Activated effector memory CD4-positive, alpha-beta T cell treated with anti-CD3 and anti-CD28 coated beads, Interleukin-2, amount 50 U/mL, for 16 hours (primary cell): ENCODE measurements around the gene IFNGR2.
"Not testable (repeated sequence)": the region's sequence is repeated elsewhere in the genome, so short reads cannot be mapped to it uniquely, and the experiment has no call there.

Experiments used
- DNase-seq: peaks from one replicate; pipeline ENCODE4 v3.0.0-alpha.2; 2020

IFNGR2 gene

DNA sequence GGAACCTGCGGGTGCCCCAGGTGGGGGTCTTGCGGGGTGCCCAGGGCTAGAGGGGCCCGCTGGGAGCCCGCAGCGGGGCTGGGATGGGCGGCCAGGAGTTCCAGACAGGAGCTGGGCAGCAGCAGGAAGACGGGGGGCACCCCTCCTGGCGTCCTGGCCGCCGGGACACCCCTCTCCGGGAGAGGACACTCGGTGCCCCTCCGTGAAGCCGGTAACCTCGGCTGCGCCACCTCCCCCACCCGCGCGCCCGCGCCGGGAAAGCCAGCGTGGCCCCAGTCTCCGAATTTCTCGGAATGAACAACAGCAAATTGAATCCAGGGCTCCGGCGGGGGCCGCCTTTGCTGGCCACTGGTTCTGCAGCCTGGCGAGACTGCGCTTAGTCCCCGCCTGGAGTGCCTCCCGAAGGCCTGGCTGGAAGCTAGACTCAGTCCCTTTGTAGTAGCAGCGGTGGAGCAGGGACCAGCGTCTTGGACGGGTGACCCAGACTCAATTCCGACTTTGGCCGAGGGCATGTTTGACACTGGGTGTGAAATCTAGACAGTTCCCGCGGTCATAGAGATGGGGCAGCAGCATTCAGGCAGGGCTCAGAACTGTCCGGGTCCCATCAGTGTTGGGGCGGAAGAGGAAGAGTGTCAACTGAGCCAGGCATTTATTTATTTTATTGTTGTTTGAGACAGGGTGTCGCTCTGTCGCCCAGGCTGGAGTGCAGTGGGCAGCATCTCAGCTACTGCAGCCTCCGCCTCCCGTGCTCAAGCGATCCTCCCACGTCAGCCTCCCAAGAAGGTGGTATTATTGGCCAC is 773 bp downstream of the IFNGR2 start:
- peak; percentile 74 for DNase-seq

DNA sequence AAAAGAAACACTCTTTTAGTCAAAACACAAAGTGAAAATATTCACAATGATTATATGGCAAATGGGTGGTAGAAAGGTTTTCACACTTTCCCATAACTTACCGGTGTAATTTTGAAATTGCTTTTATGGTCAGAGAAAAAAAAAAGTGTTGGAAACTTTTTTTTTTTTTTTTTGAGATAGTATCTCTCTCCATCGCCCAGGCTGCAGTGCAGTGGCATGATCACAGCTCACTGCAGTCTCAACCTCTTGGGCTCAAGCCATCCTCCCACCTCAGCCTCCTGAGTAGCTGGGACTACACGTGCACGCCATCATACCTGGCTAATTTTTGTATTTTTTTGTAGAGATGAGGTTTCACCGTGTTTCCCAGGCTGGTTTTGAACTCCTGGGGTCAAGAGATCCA is 3.3 kb downstream of the IFNGR2 start:
- DNase-seq: no peak

DNA sequence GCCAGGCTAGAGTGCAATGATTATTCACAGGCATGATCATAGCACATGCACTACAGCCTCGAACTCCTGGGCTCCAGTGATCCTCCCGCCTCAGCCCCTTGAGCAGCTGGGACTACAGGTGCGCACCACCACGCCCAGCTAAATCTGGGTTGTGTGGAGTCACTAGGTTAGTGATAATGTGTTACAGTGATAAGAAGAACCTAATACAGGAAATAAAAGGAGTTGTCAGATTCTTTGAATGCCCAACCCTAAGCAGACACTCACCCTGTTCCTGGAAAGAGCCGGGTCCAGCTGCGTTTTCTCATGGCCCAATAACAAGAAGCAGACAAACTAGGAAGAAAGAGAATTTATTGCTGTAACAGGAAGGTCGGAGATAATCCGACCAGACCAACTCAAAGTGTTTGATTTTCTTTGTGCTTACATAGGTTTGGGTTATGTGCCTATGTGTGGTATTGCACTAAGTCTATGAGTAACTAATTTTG is 8.8 kb downstream of the IFNGR2 start:
- DNase-seq: no peak

DNA sequence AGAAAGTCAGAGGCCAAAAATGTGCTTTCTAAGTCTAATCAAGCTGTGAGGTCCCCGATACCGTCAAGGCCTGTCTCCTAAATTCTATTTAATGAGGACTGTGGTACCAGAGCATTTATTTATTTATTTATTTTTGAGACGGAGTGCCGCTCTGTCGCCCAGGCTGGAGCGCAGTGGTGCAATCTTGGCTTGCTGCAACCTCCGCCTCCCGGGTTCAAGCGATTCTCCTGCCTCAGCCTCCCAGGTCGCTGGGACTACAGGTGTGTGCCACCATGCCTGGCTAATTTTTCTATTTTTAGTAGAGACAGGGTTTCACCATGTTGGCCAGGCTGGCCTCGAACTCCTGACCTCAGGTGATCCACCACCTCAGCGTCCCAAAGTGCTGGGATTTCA is 9.2 kb downstream of the IFNGR2 start:
- DNase-seq: not testable (repeated sequence)

DNA sequence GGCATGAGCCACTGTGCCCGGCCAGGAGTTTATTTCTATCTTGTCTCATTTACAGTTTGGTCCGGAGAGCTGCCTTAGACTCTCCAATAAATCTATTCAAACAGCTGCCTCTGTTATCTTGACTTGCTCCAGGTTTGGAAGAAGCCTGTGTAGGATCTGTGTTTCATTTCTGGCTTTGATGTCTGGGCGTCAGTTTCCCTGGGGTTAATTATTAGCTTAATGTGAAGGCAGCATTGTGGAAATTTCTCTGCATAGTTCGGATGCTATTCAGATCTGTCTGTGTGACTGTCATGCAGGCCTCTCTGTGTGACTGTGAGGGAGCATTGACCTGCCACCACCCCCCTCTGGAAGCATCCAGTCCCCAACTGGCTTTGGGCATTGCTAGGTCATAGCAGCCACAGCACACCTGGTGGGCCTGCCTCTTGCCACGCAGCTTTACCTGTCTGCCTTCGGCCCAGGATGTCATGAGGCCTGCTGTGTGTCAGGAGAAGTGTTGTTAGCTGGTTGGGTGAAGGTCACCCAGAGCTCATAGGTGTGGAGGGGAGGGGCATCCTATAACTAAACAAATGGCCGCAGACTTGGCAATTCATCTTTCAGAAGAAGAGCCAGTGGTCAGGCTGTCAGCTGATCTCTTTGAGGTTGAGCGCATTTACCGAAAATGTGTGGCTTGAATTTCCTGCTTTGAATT is 9.8 kb downstream of the IFNGR2 start:
- no peak for DNase-seq

DNA sequence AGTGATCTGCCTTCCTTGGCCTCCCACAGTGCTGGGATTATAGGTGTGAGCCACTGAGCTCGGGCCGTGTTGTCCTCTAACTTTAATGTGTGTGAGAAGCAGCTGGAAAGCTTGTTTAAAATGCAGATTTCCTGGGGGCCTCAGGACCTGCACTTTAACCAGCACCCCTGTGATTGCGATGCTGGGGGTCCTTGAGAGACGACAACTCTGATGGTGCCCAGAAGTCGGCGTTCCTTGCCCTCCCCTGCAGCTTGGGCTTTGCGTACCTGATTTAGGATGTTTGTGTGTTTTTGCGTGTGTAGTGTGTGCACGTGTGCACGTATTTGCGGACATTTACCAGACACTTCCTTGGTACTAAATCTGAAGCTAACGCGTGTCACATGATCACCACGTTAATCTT is 10.9 kb downstream of the IFNGR2 start:
- DNase-seq: no peak

DNA sequence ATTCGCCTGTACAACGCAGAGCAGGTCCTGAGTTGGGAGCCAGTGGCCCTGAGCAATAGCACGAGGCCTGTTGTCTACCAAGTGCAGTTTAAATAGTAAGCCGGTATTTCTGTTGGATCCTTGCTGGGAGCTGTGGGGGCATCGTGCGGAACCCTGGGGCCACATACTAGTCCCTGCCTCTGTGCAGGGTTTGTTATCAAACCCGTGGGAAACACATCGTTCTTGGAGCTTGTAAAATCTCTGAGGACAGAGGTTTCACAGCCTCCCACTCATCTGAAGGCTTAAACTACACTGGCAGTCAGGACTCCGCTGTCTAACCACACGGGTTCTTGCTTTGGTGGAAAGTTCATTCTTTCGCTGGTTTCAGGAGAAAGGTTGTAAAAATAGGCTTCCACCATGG is 11.7 kb downstream of the IFNGR2 start:
- DNase-seq: no peak

DNA sequence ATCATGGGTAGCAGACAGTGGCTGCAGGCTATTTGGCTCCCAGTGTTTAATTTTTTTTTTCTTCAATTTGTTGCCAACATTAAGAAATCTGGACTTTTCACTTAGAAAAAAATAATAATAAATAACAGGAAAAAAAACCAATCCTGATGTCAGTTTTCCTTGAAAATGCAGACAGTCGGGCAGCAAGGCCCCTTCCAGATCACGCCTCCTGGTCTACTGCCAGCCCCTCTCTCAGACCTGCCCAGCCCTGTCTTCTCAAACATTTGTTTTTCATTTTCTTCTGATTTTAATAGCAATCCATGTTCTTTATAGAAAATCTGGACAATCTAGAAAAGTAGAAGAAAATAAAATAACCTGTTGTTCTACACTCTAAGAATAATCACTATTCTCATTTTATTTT is 15.5 kb downstream of the IFNGR2 start:
- DNase-seq: no peak

DNA sequence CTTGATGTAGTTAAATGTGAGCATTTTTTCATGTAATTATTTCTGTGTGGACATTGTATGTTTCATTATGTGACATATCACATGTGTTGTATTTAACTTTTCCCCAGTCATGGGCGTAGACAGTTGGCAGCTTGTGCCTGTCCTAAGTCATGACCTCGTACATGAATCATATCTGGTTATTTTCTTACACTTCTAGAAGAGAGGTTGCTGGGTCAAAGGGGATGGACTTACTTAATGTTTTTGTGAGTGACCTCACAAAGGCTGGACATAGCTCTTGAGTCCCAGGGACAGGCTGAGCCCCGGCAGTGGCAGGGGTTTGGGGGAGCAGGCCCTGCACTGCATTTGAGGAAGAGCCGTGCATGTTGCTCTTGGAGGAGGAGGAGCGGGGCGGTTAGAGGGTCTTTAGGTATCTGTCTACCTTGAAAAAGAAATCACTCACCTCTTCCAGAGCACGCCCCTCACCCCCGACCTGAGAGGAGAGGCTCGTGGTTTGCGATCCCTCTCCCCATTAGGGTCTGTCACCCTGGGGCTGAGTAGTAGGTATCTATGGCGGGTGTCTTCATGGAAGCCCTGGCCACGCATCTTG is 16.4 kb downstream of the IFNGR2 start:
- DNase-seq: no peak

DNA sequence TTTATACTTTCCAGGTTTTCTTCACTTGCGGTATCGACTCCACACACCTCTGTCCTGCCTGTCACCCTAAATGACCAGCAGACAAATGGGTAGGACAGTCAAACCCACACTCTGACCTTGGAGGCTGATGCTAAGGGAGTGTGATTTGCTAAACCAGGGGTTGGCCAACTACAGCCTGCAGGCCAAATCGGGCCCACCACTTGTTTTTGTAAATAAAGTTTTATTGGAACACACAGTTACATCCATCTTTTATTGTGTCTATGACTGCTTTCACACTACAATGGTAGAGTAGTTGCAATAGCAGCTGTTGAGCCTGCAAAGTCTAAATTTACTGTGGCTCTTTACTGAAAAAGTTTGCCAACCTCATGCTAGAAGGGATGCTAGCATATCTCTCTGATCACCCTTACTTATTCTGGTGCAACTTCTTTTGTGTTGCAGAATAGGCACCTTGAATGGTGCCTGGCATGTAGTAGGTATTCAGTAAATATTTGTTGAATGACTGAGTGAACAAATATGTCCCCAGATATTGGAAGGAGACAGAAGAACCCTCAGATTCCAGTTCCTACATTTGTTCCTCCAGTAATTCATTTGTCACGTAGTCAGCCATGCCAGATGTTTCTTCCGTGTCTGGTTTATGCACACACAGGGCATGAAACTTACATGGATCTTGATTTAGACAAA is 18.6 kb downstream of the IFNGR2 start:
- DNase-seq: no peak

DNA sequence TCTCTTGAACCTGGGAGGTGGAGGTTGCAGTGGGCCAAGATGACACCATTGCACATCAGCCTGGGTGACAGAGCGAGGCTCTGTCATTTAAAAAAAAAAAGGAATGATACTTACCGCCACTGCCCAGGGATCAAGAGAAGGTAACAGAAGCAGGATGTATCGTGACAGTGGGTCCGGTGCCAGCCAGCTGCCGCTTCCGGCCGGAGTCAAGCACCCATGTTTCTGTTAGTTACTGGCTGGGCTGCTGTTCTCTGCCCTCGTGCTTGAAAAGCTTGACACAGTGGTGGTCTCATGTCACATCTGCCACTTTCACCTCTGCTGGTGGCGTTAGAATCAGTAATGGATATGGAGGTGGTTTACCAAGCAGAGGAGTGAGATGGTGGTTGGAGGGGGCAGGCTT is 21.0 kb downstream of the IFNGR2 start:
- no peak for DNase-seq

DNA sequence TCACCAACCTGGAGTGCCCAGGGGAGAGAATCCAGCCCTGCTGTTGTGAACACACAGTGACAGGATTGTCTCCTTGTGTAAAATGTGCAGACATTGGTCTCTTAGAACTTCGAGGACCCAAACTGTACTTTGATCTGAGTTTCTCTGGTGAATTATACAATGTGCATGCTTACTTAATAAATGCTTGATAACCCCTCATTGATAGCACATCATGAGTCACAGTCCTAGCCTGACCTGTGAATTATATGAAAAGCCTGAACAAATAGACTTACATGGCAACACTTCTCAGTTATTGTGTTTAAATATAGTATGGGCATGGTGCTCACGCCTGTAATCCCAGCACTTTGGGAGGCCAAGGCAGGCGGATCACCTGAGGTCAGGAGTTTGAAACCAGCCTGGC is 22.6 kb downstream of the IFNGR2 start:
- DNase-seq: no peak

DNA sequence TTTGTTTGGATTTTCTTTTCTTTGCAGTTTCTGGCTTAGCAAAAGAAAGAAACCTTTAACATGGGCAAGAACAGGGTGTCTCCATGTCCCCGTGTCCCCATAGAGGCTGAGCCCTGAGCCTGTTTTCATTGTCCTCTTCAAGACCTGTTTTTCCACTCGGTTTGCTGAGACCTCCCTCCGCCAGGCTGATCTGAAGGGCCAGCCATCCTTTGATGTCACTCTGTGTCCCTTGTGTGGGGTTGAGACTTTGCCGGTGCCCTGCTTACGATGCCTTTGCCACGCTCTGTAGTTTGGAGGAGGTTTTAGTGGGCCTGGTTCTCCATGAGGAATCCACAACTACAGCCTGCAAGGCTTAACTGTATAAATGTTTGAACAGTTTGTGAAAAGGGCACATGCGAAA is 23.8 kb downstream of the IFNGR2 start:
- no peak for DNase-seq

DNA sequence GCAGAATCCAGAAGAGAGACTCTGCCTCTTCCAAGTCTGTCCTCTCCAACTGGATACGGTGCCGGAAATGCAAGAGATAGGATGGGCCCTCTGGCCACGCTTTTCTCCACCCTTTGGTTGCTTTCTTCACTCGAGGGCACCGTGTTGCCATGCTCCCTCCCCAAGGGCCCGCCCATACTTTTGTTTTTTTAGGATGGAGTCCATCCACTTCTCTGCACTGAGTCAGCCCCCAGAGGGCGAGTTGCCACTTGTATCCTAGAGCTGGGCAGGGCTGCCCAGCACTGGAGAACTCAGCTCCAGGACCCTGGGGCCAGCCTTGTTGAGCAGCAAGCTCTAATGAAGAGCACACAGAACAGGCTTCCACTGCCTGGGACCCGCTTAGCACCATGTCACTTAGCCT is 25.5 kb downstream of the IFNGR2 start:
- no peak for DNase-seq

DNA sequence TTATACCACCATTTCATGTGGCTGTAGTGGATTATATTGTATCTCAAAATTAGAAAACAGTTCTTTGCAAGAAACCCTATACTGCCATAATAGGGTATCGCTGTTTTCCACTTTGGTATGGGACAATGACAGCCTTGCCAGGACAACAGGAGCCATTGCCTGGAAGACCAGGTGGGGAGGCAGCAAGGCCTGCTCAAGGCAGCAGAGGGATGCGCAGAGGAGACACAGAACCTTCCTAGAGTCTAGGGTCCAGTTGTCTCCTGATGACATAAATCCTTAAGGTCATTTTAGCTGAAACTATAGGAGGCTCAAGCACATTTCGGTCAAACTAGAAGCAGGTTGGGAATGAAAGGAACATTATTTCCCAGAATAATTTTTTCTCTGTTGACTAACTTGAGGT is 27.6 kb downstream of the IFNGR2 start:
- no peak for DNase-seq

DNA sequence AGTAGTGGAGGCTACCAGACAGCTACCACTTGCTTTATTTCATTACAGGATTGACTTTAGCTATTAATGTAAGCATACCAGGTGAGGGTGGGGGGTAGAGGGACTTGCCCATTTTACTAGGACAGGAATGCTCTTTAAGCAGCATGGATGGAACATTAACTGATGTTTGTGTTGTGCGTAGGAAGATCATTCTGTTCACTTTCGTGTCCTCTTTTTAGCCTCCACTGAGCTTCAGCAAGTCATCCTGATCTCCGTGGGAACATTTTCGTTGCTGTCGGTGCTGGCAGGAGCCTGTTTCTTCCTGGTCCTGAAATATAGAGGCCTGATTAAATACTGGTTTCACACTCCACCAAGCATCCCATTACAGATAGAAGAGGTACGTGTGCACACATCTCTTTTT is 29.3 kb downstream of the IFNGR2 start:
- DNase-seq: no peak

DNA sequence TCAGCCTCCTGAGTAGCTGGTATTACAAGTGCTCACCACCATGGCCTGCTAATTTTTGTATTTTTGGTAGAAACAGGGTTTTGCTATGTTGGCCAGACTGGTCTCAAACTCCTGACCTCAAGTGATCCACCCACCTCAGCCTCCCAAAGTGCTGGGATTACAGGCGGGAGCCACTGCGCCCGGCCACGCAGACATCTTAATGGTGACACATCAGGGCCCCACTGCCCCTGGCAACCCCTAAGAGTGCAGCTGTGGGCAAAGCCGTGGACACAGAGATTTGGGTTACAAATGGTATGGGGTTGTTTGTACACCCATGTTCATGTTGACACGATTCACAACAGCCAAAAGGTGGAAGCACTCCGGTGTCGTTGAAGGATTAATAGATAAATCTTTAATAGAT is 29.8 kb downstream of the IFNGR2 start:
- no peak for DNase-seq

DNA sequence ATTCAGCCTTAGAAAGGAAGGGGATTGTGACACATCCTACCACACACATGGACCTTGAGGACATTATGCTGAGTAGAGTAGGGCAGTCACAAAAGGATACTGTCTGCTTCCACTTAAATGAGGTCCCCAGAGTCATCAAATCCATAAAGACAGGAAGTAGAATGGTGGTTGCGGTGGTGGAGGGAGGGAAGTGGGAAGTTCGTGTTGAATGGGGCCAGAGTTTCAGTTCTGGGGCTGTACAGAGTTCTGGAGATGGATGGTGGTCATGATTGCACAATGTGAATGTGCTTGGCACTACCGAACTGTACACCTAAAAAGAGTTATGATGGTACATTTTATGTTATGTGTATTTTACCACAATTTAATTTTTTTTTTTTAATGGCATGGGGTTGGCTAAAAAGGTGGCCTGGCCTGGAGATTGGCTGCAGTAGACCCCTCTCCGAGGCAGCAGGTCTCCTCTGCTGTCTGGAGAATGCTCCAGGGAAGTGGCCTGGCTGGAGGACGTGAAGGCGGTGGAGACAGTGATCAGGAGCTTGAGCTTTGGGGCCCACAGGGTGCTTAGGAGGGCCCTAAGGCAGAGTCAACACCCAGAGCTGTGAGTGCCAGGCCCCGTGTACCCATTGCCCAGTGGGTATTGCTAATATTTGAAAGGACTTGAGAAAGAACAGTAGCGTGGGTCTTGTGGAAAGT is 30.4 kb downstream of the IFNGR2 start:
- peak; percentile 45 for DNase-seq

DNA sequence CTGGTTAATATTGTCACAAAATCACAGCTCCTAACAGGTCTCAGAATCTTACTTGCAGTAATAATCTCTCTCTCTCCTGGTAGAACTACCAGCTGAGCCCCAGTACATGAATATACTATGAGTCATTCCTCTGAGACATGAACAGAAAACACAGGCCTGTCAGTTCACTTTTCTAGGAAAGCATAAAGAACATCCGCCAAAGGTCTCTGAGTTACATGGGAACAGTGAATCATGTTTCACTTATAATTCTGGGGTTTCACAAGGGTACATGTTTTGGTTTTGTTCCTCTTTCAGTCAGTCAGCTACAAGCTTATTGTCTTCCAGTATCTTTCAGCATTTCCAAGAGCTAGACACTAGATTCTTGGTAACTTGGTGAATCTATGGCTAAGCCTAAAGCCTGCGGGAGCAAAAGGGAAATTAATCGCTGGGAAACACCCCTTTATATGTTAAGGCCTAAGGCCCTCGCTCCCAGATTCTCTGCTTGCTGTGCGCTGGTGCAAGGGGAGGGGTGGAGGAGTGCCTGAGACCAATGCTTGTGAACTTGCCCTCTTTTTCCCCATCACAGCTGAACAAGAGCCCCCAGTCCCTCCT is 31.7 kb downstream of the IFNGR2 start:
- DNase-seq: peak; percentile 66

DNA sequence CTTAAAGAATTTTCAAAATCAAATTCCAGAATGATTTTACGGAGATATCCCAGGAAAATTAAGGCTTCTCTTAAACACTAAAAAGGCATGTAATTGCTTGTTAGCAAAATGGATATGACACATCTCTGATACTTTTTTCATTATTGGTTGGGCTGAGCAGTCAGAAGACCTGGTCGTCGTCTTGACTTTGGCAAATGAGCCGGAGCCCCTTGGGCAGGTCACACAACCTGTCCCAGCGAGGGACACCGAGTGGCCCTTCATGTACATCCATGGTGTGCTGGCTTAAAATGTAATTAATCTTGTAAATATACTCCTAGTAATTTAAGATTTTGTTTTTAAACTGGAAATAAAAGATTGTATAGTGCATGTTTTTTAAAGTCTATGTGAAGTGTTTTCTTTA is 33.9 kb downstream of the IFNGR2 start:
- no peak for DNase-seq

DNA sequence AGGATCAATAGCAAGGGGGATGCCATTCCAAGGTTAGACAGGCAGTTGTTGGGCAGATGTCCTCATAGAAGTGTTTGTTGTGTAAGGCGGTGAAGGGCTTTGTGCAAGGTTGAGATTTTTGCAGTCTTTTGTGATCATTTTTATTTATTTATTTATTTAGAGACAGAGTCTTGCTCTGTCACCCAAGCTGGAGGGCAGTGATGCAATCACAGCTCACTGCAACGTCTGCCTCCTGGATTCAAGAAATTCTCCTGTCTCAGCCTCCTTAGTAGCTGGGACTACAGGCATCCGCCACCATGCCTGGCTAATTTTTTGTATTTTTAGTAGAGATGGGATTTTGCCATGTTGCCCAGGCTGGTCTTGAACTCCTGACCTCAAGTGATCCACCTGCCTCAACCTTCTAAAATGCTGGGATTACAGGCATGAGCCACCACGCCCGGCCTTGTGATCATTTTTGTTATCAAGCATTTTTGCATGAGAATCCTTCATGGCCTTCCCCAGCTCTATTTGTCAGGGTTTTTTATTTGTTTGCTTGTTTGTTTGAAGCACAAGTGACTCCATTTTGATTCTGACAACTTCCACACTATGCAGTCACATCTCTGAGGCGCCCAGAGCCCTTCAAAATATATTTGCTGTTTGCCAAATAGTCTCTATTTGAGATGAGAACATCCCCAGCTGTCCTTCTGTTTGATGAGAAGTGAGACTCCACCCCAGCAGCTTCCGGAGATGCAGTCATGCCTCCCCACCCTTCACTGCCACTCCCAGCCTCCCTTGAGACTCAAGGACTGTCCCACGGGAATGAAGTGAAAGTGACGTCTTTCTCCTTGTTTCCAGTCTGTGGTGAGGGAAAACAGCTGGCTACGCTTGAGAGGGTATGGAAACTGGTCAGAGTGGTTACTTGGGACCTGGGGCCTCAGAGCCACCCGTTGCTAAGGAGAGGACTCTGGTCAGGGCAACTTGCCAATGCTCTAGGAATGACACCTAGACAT is 38.6 kb downstream of the IFNGR2 start:
- DNase-seq: no peak
